ENCODE results near the gene DNM1.

DNM1 gene

DNA sequence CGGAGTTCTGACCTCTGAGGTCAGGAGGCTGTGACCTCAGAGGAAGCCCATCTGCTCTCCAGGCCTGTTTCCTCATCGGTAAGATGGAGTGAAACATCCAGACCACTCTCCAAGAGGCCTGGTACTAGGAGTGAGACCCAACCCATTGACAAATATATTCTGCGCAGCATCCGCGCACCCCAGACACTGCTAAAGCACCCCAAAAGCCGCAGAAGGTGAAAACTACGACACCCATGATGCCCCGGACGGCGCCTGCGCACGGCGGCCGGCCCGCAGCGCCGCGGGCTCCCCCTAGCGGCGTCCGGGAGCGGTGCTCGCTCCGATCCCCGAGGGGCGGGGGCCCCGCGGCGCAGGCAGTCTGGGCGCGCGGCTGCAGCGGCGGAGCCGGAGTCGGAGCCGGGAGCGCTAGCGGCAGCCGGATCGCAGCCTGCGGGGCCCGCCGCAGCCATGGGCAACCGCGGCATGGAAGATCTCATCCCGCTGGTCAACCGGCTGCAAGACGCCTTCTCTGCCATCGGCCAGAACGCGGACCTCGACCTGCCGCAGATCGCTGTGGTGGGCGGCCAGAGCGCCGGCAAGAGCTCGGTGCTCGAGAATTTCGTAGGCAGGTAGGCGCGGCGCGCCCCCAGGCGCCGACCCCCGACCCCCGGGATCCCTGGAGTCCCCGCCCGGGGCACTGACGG, at the start of gene DNM1:
TSS of gene DNM1 (plus strand) at position 356 of the 683 bp plus-strand sequence. CDS start at position 448, 92 bp downstream.
- peak; percentile 45 for DNase-seq (ENCODE audit: low read depth)
- H3K4me3 ChIP-seq (ENCODE audit: low read length) = peak within 1 kb of the TSS; percentile 55
- TF ChIP-seq, protein P1, sequence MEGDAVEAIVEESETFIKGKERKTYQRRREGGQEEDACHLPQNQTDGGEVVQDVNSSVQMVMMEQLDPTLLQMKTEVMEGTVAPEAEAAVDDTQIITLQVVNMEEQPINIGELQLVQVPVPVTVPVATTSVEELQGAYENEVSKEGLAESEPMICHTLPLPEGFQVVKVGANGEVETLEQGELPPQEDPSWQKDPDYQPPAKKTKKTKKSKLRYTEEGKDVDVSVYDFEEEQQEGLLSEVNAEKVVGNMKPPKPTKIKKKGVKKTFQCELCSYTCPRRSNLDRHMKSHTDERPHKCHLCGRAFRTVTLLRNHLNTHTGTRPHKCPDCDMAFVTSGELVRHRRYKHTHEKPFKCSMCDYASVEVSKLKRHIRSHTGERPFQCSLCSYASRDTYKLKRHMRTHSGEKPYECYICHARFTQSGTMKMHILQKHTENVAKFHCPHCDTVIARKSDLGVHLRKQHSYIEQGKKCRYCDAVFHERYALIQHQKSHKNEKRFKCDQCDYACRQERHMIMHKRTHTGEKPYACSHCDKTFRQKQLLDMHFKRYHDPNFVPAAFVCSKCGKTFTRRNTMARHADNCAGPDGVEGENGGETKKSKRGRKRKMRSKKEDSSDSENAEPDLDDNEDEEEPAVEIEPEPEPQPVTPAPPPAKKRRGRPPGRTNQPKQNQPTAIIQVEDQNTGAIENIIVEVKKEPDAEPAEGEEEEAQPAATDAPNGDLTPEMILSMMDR (IDR thresholded peaks at IDR 0.05; ENCODE audit: insufficient read depth, low read depth, low read length, missing control alignments) = peak; percentile 36

DNA sequence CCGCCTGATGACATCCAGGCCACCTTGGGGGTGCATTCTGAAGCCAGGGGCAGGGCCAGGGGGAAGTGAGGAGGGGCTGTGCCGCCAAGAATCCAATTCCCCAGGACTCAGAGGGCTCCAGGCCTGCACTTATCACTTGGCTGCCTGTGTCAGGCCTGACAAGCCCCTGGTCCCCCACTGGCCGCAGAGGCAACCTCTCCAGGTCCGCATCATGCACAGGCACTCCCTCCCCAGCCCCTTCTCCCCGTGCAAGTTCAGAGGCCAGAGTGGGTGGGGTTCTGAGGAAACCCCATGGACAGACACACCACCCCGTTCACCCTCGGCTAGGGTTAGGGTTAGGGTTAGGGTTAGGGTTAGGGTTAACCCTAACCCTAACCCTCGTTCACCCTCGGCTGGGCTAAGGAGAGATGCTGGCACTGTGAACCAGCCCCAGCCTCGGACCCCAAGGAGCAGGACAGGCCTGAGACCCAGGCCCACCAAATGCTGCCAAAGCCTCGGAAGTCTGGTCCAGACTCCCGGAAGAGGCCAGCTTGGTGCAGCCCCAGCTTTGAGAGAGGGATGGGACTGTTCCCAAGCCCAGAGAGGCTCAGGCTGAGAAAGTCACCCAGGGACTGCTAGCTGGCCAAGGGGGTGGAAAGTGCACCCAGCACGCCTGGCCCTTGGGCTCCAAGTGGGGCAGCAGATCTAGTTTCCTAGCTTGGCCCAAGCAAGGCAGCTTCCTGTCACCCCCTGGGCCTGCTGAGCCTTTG, 49.1 kb upstream of the DNM1 start:
- TF ChIP-seq, protein P1 (IDR thresholded peaks at IDR 0.05; ENCODE audit: insufficient read depth, low read depth, low read length, missing control alignments) = no peak
- no peak for DNase-seq (ENCODE audit: low read depth)
- H3K4me3 ChIP-seq (ENCODE audit: low read length) = no peak overlapping the region

DNA sequence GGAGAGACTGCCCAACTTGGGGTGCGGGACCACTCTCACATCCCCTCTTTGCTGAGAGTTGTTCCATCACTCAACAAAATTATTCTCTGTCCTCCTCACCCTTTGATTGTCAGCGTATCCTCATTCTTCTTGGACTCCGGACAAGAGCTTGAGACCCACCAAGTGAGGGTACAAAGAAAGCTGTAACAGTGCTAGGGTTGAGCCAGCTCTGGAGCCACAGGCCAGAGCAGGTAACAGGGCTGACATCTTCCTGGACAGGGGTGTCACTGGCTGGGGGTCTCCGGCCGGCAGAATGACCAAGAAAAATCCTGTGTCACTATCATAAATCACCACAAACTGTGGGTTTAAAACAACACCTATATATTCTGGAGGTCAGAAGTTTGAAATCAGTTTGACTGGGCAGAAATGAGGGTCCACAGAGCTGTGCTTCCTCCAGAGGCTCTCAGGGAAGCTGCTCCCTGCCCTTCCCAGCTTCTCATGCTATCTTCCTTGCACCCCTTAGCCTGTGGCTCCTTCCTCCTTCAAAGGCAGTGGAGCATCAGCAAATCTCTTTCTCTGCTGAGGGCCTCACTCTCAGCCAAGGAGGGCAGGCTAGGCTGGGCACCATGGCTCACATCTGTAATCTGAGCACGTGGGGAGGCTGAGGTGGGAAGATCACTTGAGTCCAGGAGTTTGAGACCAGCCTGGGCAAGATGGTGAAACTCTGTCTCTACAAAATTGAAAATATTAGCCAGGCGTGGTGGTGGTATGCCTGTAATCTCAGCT, 47.3 kb upstream of the DNM1 start:
- no peak overlapping the region for H3K4me3 ChIP-seq (ENCODE audit: low read length)
- DNase-seq (ENCODE audit: low read depth) = no peak
- TF ChIP-seq, protein P1 (IDR thresholded peaks at IDR 0.05; ENCODE audit: insufficient read depth, low read depth, low read length, missing control alignments) = no peak

DNA sequence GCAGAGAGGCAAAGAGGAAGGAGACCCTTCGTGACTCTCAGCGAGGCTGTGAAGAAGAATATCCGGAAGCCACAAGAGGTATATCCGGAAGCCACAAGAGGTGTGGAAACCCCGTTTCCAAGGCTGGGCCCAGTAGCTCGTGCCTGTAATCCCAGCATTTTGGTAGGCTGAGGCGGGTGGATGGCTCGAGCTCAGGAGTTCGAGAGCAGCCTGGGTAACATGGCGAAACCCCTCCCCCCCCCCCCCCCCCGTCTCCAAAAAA, 43.7 kb upstream of the DNM1 start:
- DNase-seq (ENCODE audit: low read depth) = no peak
- TF ChIP-seq, protein P1 (IDR thresholded peaks at IDR 0.05; ENCODE audit: insufficient read depth, low read depth, low read length, missing control alignments) = no peak
- peak overlapping the region; percentile 57 for H3K4me3 ChIP-seq (ENCODE audit: low read length)

DNA sequence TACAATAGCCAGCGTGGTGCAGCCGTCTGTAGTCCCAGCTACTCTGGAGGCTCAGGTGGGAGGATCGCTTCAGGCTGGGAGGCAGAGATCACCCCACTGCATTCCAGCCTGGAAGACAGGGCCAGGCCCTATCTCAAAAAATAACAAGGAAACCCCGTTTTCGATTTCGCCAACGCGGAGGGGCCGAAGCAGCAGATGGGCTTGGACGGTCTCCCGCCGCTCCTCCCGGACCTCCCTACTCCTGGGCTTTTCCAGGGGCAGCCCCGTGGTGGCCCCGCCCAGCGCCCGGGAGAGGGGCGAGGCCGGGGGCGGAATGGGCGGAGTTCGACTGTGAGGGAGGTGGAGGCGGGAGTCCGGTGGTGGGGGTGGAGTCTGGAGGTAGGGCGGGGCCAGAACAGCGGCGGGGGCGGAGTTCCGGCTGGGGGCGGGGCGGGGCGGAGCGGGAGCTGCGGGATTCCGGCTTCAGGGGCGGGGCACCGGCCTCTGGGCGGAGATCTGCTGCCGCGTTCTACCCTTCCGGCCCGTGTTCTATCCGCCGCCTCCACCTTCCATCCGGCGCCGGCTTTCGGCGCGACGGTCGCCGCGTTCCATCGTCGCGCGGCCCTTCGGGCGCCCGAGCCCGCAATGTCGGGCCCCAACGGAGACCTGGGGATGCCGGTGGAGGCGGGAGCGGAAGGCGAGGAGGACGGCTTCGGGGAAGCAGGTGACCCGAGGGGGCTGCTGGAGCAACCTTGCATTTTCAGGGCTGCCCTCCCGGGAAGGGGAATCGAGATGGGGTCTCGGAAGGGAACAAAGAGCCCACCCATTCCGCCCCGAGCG, 43.2 kb upstream of the DNM1 start, which contains the start of gene BBLN:
TSS of gene BBLN (plus strand) at position 482 of the 819 bp plus-strand sequence. CDS start at position 625, 143 bp downstream.
- H3K4me3 ChIP-seq (ENCODE audit: low read length) = peak within 1 kb of the TSS; percentile 85
- TF ChIP-seq, protein P1 (IDR thresholded peaks at IDR 0.05; ENCODE audit: insufficient read depth, low read depth, low read length, missing control alignments) = no peak
- DNase-seq (ENCODE audit: low read depth) = peak; percentile 94

DNA sequence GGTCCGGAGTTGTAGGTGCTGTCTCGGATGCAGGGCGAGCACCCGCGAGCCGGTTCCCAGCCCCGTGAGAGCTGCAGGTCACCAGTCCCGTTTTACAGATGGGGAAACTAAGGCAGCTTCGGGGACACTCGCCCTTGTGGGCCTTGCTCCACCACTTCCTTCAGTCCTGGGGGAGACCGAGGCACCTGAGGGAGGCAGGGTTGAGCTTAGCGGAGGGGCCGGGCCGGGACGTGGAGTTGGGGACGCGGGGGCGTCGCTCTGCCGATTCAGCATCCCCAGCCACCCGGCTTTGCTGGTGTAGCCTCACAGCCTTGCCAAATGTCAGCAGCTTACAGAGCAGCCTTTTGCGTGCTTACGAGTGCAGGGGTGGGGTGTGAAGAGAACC, 42.6 kb upstream of the DNM1 start:
- peak; percentile 35 for DNase-seq (ENCODE audit: low read depth)
- peak overlapping the region; percentile 85 for H3K4me3 ChIP-seq (ENCODE audit: low read length)
- TF ChIP-seq, protein P1 (IDR thresholded peaks at IDR 0.05; ENCODE audit: insufficient read depth, low read depth, low read length, missing control alignments) = no peak
